Suppressor macrophage treated with lipopolysaccharide for 1 hour (primary cell): ENCODE data around the gene POLQ.
"Not testable (repeated sequence)": the region's sequence is repeated elsewhere in the genome, so short reads cannot be mapped to it uniquely, and the experiment has no call there.

Experiments used
- DNase-seq, 3 donors: peaks; one replicate each; pipeline ENCODE4 v3.0.0-alpha.2; 2020 to 2022

Gene POLQ

DNA sequence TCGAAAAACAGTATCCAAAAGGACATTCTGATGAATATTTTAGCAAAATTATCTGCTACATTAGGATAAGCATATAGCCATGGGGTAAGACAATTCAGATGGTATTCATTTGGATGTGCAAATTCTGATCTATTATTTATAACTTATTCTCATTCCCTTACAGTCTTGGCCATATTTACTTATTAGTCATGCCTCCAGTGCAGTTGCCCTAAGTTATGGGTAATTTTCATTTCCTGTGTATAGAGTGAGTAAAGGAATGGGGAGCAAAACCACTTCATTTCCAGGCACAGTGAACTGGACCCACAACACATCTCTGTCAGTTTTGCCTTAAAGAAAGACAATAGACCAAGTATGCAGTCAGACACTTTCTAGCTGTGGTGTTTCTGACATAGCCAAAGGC lies 134.3 kb downstream of the POLQ start:
- no peak for DNase-seq

GRCh38 chr3:121405631-121406030 lies 140.2 kb downstream of the POLQ start:
- no peak for DNase-seq

DNA sequence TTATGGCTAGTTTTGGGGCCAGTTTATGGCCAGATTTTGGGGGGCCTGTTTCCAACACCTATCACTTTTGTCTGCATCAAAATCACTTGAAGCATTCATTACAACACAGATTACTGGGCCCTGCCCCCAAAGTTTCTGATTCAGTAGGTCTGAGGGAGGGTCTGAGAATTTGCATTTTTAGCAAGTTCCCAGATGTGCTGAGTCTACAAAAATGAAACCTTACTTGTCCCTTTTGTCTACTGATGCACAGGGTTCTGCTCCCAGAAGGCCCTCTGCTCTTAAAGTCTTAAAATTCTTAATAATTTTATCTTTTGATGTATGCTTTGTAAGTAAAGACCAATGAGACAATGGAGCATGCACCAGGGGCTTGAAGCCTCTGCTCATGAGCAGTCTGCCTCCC lies 146.0 kb downstream of the POLQ start:
- DNase-seq: no peak

GRCh38 chr3:121398051-121398450 lies 147.7 kb downstream of the POLQ start:
- not testable (repeated sequence) for DNase-seq

DNA sequence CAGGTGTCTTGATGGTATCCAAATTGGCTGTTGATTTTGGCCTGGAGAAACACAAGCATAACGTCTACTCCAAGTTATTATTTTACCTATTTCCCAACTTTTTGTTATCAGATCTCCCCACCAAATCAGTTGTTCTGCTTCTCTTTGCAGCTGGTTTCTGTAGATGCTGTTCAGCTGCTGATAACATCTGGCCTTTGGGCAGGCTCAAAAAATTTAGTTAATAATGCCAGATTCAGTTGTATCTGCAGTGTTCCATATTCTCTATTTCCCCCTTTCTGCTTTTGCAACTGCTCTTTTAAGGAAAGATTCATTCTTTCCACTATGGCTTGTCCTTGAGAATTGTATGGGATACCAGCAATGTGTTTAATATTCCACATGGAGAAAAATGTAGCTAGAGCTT lies 149.8 kb downstream of the POLQ start:
- DNase-seq: not testable (repeated sequence)

GRCh38 chr3:121388308-121388707 lies 157.5 kb downstream of the POLQ start:
- not testable (repeated sequence) for DNase-seq
